Measurements from ENCODE around the gene MYRF.

The MYRF gene

GRCh38 chr11:61817471-61818202, 65.2 kb downstream of the MYRF start:
- DNase-seq (ENCODE audit: low spot score), result no peak

- DNase-seq (ENCODE audit: low spot score), result no peak
Measured at GRCh38 chr11:61820174-61820573, 67.7 kb downstream of the MYRF start.

- peak; percentile 48 for DNase-seq (ENCODE audit: low spot score)
Measured at GRCh38 chr11:61826930-61827570, 74.6 kb downstream of the MYRF start.

- DNase-seq (ENCODE audit: low spot score), result peak; percentile 94
Measured at GRCh38 chr11:61827571-61828378, 75.3 kb downstream of the MYRF start, which contains the start of gene FADS2. Gene FADS2, plus strand, starts transcription at chr11:61828300. Its CDS starts 91 bp downstream, at chr11:61828391.

- DNase-seq (ENCODE audit: low spot score), result no peak
Measured at GRCh38 chr11:61828379-61828628, 75.9 kb downstream of the MYRF start.

GRCh38 chr11:61828629-61829407, 76.4 kb downstream of the MYRF start:
- DNase-seq (ENCODE audit: low spot score), result no peak

- no peak for DNase-seq (ENCODE audit: low spot score)
Measured at GRCh38 chr11:61829806-61830205, 77.4 kb downstream of the MYRF start.

- no peak for DNase-seq (ENCODE audit: low spot score)
Measured at GRCh38 chr11:61830237-61831105, 78.0 kb downstream of the MYRF start.

- no peak for DNase-seq (ENCODE audit: low spot score)
Measured at GRCh38 chr11:61832207-61832606, 79.8 kb downstream of the MYRF start.

- no peak for DNase-seq (ENCODE audit: low spot score)
Measured at GRCh38 chr11:61832754-61833153, 80.3 kb downstream of the MYRF start.

GRCh38 chr11:61833471-61833870, 81.0 kb downstream of the MYRF start:
- no peak for DNase-seq (ENCODE audit: low spot score)

GRCh38 chr11:61833926-61834277, 81.5 kb downstream of the MYRF start:
- DNase-seq (ENCODE audit: low spot score), result no peak

GRCh38 chr11:61834278-61835048, 82.0 kb downstream of the MYRF start:
- DNase-seq (ENCODE audit: low spot score), result peak; percentile 71

- DNase-seq (ENCODE audit: low spot score), result no peak
Measured at GRCh38 chr11:61836193-61836592, 83.8 kb downstream of the MYRF start.

GRCh38 chr11:61837411-61838005, 85.1 kb downstream of the MYRF start:
- DNase-seq (ENCODE audit: low spot score), result no peak
